Kidney epithelial cell (primary cell): ENCODE results near the gene USP24. TPM values are rescaled to one million over a fixed set of nuclear protein-coding genes. Genes with fewer than 3 reads are reported as not detected.
A peak's percentile ranks its signal among the peaks of the same experiment; 100 is the strongest.

Experiments used
- DNase-seq: peaks from one replicate; pipeline ENCODE4 v3.0.0-alpha.2; 2010; ENCODE audit warnings: low read depth
- H3K27me3 ChIP-seq: 2 replicates; pipeline ENCODE4 v1.6.0; 2011; ENCODE audit warnings: low read length; ENCODE audit not compliant: control insufficient read depth, insufficient read depth
- H3K36me3 ChIP-seq: 2 replicates; pipeline ENCODE4 v1.5.1; 2011; ENCODE audit warnings: low read length; ENCODE audit not compliant: control insufficient read depth, insufficient read depth
- H3K4me3 ChIP-seq: 2 replicates; pipeline ENCODE4 v1.5.1; 2011; ENCODE audit warnings: low read depth, mild to moderate bottlenecking, control low read depth, low read length
- CTCF ChIP-seq: IDR thresholded peaks from 2 replicates; pipeline ENCODE4 v1.5.1; 2011; ENCODE audit warnings: mild to moderate bottlenecking, moderate library complexity, low read length, control low read depth, inconsistent platforms; ENCODE audit not compliant: insufficient read depth, poor library complexity, severe bottlenecking
- total RNA-seq: library from RNA; depleted of rRNA; stranded (reverse); fragments of >200 nt; gene quantifications from 2 replicates; pipeline ENCODE4 v1.2.3, GENCODE V29; 2015

The USP24 gene
- 26.2 and 27.2 TPM in 2 replicates for total RNA-seq

- TF ChIP-seq CTCF, result no peak
These were observed at the start of gene USP24 for GRCh38 chr1:55215194-55216021. TSS of gene USP24 (minus strand) at chr1:55215364. CDS start at chr1:55215113, 251 bp downstream.

GRCh38 chr1:55262822-55263221 lies 47.7 kb upstream of the USP24 start:
- H3K36me3 ChIP-seq, result no peaks in the 10 kb centered on the region

More at GRCh38 chr1:55215194-55216021, at the start of gene USP24:
- Histone ChIP-seq H3K36me3 (no peaks in the 10 kb centered on the region), H3K4me3 (peak within 1 kb of the TSS; percentile 92), H3K27me3 (no peaks in the 10 kb centered on the region)
- DNase-seq, result no peak

GRCh38 chr1:55259911-55260609 lies 44.9 kb upstream of the USP24 start:
- H3K27me3 ChIP-seq, result no peaks in the 10 kb centered on the region
- no peak for TF ChIP-seq CTCF
- DNase-seq, result no peak
- no peaks in the 10 kb centered on the region for H3K36me3 ChIP-seq
- H3K4me3 ChIP-seq, result no peak overlapping the region

More at GRCh38 chr1:55262822-55263221, 47.7 kb upstream of the USP24 start:
- H3K4me3 ChIP-seq, result no peak overlapping the region
- DNase-seq, result peak; percentile 26
- TF ChIP-seq CTCF, result no peak
- no peaks in the 10 kb centered on the region for H3K27me3 ChIP-seq

GRCh38 chr1:55257958-55258357 lies 42.8 kb upstream of the USP24 start:
- no peaks in the 10 kb centered on the region for H3K36me3 ChIP-seq
- no peak for DNase-seq
- TF ChIP-seq CTCF, result no peak
- no peak overlapping the region for H3K4me3 ChIP-seq
- no peaks in the 10 kb centered on the region for H3K27me3 ChIP-seq

GRCh38 chr1:55255901-55256300 lies 40.7 kb upstream of the USP24 start:
- no peak for TF ChIP-seq CTCF
- no peak for DNase-seq
- no peak overlapping the region for H3K4me3 ChIP-seq
- no peaks in the 10 kb centered on the region for H3K36me3 ChIP-seq
- H3K27me3 ChIP-seq, result no peaks in the 10 kb centered on the region
